Medulla oblongata (tissue), 1 donor: Measurements from ENCODE around the gene APPBP2.
A peak's percentile ranks its signal among the peaks of the same experiment; 100 is the strongest.
"Not testable (repeated sequence)": the region's sequence is repeated elsewhere in the genome, so short reads cannot be mapped to it uniquely, and the experiment has no call there.

Experiments
- DNase-seq: peaks from one replicate; pipeline ENCODE4 v3.0.0-alpha.2; 2015; ENCODE audit errors: extremely low spot score

Gene APPBP2

DNA sequence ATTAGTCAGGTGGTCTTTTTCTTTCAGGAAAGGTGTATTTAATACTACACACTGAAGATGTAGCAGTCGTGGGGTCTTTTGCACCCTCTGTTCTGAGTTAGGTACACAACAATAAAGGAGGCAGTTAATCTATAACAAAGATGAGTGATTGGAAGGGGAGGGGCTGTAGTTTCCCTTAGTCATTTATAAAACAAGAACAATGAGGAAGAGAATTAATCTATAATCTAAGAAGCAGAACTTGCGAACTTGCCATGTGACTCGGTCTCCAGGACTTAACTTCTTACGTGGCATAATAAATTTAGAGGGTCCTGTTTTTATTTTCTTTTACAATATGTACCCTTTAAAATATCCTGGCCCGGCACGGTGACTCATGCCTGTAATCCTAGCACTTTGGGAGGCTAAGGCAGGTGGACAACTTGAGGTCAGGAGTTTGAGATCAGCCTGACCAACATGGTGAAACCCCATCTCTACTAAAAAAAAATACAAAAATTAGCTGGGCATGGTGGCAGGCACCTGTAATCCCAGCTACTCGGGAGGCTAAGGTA is 8.6 kb upstream of the APPBP2 start:
- DNase-seq, result no peak

- no peak for DNase-seq
Observed at GRCh38 chr17:60534010-60534555, 8.0 kb upstream of the APPBP2 start.

DNA sequence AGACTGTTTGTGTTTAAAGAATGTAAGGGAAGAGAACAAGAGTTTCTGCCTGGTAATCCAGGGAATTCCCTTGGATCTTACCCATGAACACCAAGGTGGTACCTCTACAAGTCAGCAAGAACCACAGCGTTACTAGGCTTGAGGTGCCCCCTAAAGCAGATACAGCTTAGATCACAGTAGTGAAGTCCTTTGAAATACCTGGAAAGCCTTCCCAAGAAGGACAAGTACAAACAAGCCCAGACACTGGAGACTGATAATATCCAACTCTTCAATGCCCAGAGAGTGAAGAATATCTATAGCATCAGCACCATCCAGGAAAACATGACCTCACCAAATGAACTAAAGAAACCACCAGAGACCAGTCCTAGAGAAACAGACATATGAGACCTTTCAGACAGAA is 3.8 kb upstream of the APPBP2 start:
- no peak for DNase-seq

DNA sequence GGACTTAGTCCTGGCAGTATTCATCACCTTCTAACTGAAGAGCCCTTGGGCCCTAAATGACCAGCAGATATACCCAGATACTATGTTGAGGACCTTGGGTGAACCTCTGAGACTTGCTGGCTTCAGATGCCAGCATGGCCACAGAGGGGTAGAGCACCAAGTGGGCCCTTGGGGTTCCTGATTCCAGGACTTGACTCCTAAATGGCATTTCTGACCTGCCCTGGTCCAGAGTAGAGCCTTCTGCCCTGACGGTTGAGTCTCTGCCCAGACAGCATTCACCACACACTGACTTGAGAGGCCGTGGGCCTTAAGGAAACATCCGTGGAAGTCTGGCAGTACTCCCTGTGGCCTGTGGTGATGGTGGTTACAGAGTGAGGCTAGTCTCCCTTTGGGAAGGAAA is 2.8 kb upstream of the APPBP2 start:
- DNase-seq, result no peak

DNA sequence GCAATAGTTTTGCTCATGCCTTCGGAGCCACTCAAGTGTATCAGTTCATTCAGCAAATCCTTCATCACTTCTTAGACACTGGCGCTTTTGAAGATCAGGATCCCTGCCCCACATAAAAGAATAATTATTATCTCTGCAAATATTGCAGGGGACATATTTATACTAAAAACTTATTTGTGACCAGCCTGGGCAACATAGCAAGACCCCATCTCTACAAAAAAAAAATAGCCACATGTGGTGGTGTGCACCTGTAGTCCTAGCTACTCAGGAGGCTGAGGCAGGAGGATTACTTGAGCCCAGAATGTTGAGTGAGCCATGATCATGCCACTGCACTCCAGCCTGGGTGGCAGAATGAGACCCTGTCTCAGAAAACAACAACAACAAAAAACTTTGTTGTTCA is 1.7 kb upstream of the APPBP2 start:
- no peak for DNase-seq

- no peak for DNase-seq
Observed at GRCh38 chr17:60526726-60527125, 684 bp upstream of the APPBP2 start.

DNA sequence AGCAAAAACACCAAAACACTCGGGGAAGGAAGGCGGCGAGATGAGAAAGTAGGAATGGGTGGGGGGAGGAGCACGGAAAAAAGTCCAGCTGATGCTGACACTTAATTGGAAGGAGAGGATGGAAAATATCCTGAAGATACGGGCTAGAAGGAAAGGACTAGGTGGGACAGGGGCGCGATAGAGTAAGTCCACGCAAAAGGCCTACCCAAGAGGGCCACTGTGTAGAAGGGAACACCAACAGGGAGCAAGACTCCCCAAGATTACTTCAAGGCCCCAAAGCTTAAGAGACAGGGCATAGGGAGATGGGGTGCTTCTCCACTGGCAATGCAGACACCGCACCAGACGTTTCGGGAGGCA is 736 bp downstream of the APPBP2 start:
- peak; percentile 56 for DNase-seq

- DNase-seq, result peak; percentile 53
Observed at GRCh38 chr17:60524463-60525327, 1.3 kb downstream of the APPBP2 start.

DNA sequence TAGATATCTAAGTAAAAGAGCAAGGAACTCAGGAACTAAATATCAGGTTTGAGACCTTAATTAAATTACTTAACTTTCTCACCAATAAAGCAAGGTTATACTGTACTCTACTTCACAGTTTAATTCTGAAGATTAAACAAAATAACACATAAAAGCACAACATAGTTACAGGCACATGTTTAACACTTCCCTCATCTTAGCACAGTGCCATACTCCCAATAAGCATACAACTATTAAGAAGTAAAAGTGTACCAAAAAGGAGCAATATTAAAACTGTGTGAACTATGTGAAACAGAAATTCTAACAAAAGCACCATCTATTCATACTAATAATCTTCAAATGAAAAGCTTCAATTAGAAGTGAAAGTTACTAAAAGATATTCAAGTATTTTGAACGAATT is 2.2 kb downstream of the APPBP2 start:
- DNase-seq, result no peak

DNA sequence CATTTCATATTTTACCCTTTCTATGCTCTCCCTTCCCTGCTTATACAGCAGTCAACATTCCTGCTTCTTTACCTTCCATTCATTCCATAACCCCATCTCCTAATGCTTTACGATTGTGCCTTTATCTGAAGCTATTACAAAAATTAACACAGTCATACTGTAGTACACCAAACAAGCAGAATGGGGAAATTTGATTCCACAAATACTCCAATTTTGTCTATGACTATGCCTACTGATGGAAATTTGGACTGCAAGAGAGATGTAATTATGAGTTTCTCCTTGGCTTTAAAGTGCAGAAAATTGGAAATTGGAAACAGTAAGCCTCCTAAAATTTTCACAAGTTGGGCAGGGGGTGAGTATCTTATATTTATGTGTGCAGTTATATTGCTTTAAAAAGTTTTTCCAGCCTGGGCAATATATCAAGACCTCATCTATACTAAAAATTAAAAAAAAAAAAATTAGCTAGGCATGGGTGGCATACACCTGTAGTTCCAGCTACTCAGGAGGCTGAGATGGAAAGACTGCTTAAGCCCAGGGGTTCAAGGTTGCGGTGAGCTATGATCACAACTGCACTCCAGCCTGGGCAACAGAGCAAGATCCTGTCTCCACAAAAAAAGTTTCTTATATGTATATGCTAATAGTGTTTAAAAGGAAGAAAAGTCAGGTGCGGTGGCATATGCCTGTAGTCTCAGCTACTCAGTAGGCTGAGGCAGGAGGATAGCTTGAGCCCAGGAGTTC is 3.0 kb downstream of the APPBP2 start:
- DNase-seq, result no peak

DNA sequence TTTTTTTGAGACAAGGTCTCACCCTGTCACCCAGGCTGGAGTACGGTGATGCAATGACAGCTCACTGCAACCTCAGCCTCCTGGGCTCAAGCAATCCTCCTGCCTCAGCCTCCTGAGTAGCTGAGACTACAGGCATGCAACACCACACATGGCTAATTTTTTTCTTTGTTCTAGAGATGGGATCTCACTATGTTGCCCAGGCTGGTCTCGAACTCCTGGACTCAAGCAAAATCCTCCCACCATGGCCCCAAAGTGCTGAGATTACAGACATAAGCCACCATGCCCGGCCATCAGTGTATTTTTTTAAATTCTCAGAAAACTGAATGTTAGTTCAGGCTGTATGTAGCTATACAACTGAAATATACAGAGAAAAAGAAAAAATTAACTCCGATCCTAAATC is 6.2 kb downstream of the APPBP2 start:
- no peak for DNase-seq

- not testable (repeated sequence) for DNase-seq
Observed at GRCh38 chr17:60515683-60516082, 10.4 kb downstream of the APPBP2 start.

- not testable (repeated sequence) for DNase-seq
Observed at GRCh38 chr17:60515199-60515598, 10.8 kb downstream of the APPBP2 start.

GRCh38 chr17:60514500-60514899 is 11.5 kb downstream of the APPBP2 start:
- no peak for DNase-seq

GRCh38 chr17:60514053-60514452 is 12.0 kb downstream of the APPBP2 start:
- no peak for DNase-seq

DNA sequence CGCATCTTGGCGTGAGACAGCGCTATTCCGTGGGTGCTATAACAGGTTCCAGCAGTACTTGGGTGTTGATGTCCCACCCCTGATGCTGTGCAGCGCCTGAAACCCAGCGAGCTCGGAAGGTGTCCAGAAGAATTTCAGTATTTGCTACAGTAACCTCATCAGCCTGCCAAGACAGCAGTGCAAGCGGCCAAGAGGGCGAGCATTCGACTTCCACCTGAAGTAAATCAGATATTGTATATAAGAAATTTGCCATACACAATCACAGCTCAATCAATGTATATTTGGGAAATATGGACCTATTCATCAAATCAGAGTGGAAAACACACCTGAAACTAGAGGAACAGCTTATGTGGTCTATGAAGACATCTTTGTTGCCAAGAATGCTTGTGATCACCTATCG is 13.0 kb downstream of the APPBP2 start:
- DNase-seq, result no peak

DNA sequence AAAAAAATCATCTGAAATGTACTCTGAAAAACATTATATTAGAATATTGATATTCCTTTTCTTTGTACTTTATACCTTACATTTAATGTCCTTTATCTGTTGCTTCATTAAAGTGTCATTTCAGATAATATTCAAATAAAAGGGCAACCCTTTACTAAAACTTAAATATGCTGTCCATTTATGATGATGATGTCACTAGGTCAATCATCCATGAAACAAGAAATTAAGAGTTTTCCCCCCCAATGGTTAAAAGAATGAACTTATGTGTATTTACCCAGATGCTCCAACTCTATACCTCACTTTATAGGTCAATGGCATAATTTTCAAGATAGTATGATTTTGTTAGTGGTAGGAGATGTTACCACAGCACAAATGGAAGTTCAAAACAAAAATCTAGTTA is 15.3 kb downstream of the APPBP2 start:
- DNase-seq, result no peak

DNA sequence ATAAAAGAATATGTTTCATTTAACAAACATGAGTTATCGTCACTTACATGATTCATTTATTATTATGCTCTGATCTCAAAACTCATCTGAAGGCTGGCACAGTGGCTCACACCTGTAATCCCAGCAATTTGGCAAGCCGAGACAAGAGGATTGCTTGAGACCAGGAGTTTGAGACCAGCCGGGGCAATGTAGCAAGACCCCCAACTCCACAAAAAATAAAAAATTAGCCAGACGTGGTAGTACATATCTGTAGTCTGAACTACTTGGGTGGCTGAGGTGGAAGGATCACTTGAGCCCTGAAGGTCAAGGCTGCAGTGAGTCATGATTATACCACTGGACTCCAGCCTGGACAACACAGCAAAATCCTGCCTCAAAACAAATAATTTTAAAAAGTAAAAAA is 16.0 kb downstream of the APPBP2 start:
- no peak for DNase-seq

- no peak for DNase-seq
Observed at GRCh38 chr17:60508384-60508980, 17.6 kb downstream of the APPBP2 start.

DNA sequence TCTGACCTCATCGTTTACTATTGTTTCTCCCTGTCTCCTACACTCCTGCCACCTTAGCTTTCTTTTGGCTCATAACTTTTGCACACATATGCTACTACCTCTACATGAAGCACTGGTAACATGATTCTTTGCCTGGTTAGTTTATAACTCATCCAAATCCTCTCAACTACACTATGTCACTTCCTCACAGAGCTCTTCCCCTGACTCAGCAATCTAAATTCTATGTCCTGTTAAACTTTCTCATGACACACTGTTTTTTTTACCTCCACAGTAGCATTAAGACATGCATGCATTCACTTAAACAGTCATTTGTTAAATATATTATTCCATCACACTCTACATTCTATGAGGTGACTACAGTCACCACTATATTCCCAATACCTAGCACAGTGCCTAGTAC is 19.7 kb downstream of the APPBP2 start:
- DNase-seq, result no peak

DNA sequence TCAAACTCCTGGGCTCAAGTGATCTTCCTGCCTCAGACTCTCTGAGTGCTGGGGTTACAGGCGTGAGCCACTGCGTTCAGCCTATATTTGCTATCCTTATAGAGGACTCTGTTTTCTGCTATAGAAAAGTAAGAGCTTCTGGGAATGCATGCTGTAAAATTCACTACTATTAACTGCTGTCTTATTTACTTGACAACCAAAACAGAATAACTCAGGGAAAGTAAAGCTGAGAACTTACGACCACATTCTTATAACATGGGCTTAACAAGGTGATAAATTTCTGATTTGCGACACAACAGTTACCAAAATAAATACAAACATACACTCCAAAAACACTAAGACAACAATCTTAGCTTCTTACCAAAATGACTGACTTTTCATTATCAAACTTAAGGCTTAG is 23.9 kb downstream of the APPBP2 start:
- no peak for DNase-seq

DNA sequence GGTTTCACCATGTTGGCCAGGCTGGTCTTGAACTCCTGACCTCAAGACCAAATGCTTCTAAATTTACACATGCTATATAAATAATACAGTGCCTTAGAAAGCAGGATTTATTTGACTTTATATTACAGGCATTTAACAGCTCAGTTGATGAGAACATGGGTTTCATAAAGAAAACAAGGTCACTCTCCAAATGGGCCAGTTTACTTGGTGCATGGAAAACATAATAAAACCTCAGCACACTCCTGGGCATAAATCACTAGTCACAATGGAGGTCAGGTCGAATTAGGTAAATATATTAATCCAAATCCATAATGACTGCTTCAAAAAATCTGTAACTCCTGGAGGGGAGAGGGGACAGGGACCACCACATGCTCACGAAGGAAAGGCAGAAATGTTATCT is 24.5 kb downstream of the APPBP2 start:
- no peak for DNase-seq
